Measurements from ENCODE around the gene RNF214. TPM values are rescaled to one million over a fixed set of nuclear protein-coding genes. Genes with fewer than 3 reads are reported as not detected.

The RNF214 gene
- total and polyA plus RNA-seq, 10 of the 15 experiments (the other 5 are each of a cell fraction or from before 2014, with no cell fraction given): 4.8 to 16.8 (median 10.5) TPM

GRCh38 chr11:117289795-117290194 is 57.3 kb downstream of the RNF214 start:
- Histone ChIP-seq H3K27ac (ENCODE audit: control insufficient read depth, insufficient read depth) (no peak overlapping the region), H2AFZ (ENCODE audit: control insufficient read depth, low read depth, low read length) (no peak overlapping the region), H3K4me1 (ENCODE audit: control insufficient read depth, insufficient read depth, low read length) (no peaks in the 10 kb centered on the region), H3K4me3 (no peak overlapping the region), H3K36me3 (ENCODE audit: control insufficient read depth in 2 of 2, insufficient read depth in 2 of 2, low read length in 1 of 2) (peaks cover 0 to 2% of the 10 kb centered on the region in 2 experiments; a peak in 2 of 4 replicates), H3K4me2 (ENCODE audit: control insufficient read depth, insufficient read depth) (no peak overlapping the region), H4K20me1 (ENCODE audit: control insufficient read depth, insufficient read depth) (no peaks in the 10 kb centered on the region), H3K79me2 (ENCODE audit: control insufficient read depth, insufficient read depth, low read length) (no peaks in the 10 kb centered on the region), H3K9ac (ENCODE audit: control insufficient read depth, insufficient read depth, low read length) (no peak overlapping the region), H3K27me3 (replicated peaks in 1 of 2; ENCODE audit: control insufficient read depth in 2 of 2, insufficient read depth in 2 of 2, low read length in 1 of 2) (no peaks in the 10 kb centered on the region), H3K9me3 (replicated peaks; ENCODE audit: control insufficient read depth, insufficient read depth, low read length) (no peaks in the 10 kb centered on the region)
- BruUV-seq (replicated peaks): no TSS peak
- TF ChIP-seq ATF7 (IDR thresholded peaks at IDR 0.05; ENCODE audit: low read depth) (no peak), GATAD2B (conservative IDR thresholded peaks at IDR 0.05; ENCODE audit: low read depth) (no peak), ZZZ3 (IDR thresholded peaks at IDR 0.05; ENCODE audit: control insufficient read depth, insufficient read length, low read depth) (no peak)
- CTCF ChIA-PET: no interaction called here
- POLR2A ChIA-PET: interaction anchor here (0.5 kb wide), 1 partner anchor 18 kb away, joined by 4 read pairs; no protein-coding TSS in a partner anchor
- in situ Hi-C loops (cut with MboI): no loop called here
- FAIRE-seq (no peak), ATAC-seq (no peak), DNase-seq (ENCODE audit: low read depth, low spot score) (no peak)
- SMC1A ChIA-PET (ENCODE audit: uncharacterized antibody, unreplicated experiment): no interaction called here
- RAD21 ChIA-PET (ENCODE audit: unreplicated experiment): no interaction called here
- intact Hi-C loops (cut with micrococcal nuclease; ENCODE audit: unreplicated experiment): no loop called here
- 100% methylated on average over 1 of the region's 1 CpG for WGBS (ENCODE audit: insufficient coverage, insufficient replicate concordance, low lambda C conversion rate, missing lambda C conversion rate)

- BruUV-seq (replicated peaks): no TSS peak
- Histone ChIP-seq H3K4me1 (ENCODE audit: control insufficient read depth, insufficient read depth, low read length) (no peaks in the 10 kb centered on the region), H3K27ac (ENCODE audit: control insufficient read depth, insufficient read depth) (no peak within 1 kb of the TSS), H3K36me3 (ENCODE audit: control insufficient read depth in 2 of 2, insufficient read depth in 2 of 2, low read length in 1 of 2) (peaks cover 0 to 2% of the 10 kb centered on the region in 2 experiments; a peak in 2 of 4 replicates), H3K4me3 (no peak within 1 kb of the TSS), H3K4me2 (ENCODE audit: control insufficient read depth, insufficient read depth) (no peak within 1 kb of the TSS), H3K9me3 (replicated peaks; ENCODE audit: control insufficient read depth, insufficient read depth, low read length) (no peaks in the 10 kb centered on the region), H3K27me3 (replicated peaks in 1 of 2; ENCODE audit: control insufficient read depth in 2 of 2, insufficient read depth in 2 of 2, low read length in 1 of 2) (no peaks in the 10 kb centered on the region), H4K20me1 (ENCODE audit: control insufficient read depth, insufficient read depth) (no peaks in the 10 kb centered on the region), H3K9ac (ENCODE audit: control insufficient read depth, insufficient read depth, low read length) (no peak within 1 kb of the TSS), H3K79me2 (ENCODE audit: control insufficient read depth, insufficient read depth, low read length) (no peaks in the 10 kb centered on the region), H2AFZ (ENCODE audit: control insufficient read depth, low read depth, low read length) (no peak within 1 kb of the TSS)
- ChIA-PET CTCF (no interaction called here), POLR2A (no interaction called here), RAD21 (ENCODE audit: unreplicated experiment) (no interaction called here), SMC1A (ENCODE audit: uncharacterized antibody, unreplicated experiment) (no interaction called here)
- FAIRE-seq (no peak), ATAC-seq (no peak), DNase-seq (ENCODE audit: low read depth, low spot score) (no peak)
- WGBS (ENCODE audit: insufficient coverage, insufficient replicate concordance, low lambda C conversion rate, missing lambda C conversion rate): 85% methylated on average over 8 of the region's 8 CpGs
- intact Hi-C loops (cut with micrococcal nuclease; ENCODE audit: unreplicated experiment): no loop called here
- in situ Hi-C loops (cut with MboI): no loop called here
- no peak for TF ChIP-seq ATF7 (IDR thresholded peaks at IDR 0.05; ENCODE audit: low read depth)
- no peak for TF ChIP-seq ESRRA (IDR thresholded peaks at IDR 0.05; ENCODE audit: low read length)
- no peak for TF ChIP-seq YY1 (IDR thresholded peaks at IDR 0.05; ENCODE audit: low read depth, low read length)
- TF ChIP-seq RAD51 (IDR thresholded peaks at IDR 0.05): no peak
- no peak for TF ChIP-seq CHD4 (IDR thresholded peaks at IDR 0.05)
- no peak for TF ChIP-seq E2F8 (IDR thresholded peaks at IDR 0.05; ENCODE audit: low read depth, partially characterized antibody)
- TF ChIP-seq, protein P1, sequence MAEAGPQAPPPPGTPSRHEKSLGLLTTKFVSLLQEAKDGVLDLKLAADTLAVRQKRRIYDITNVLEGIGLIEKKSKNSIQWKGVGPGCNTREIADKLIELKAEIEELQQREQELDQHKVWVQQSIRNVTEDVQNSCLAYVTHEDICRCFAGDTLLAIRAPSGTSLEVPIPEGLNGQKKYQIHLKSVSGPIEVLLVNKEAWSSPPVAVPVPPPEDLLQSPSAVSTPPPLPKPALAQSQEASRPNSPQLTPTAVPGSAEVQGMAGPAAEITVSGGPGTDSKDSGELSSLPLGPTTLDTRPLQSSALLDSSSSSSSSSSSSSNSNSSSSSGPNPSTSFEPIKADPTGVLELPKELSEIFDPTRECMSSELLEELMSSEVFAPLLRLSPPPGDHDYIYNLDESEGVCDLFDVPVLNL (IDR thresholded peaks at IDR 0.05; ENCODE audit: low read depth, low read length): no peak
- no peak for TF ChIP-seq ZNF274 (IDR thresholded peaks at IDR 0.05; ENCODE audit: insufficient read depth, insufficient read length)
- no peak for TF ChIP-seq CEBPZ (IDR thresholded peaks at IDR 0.05; ENCODE audit: low read depth, low read length)
Measured at GRCh38 chr11:117290809-117291396, 58.4 kb downstream of the RNF214 start, which contains the start of gene BACE1-AS. Gene BACE1-AS (plus strand): TSS chr11:117291346.
